ENCODE results near the gene AKAP13.

- TF ChIP-seq EGR1 (IDR thresholded peaks at IDR 0.05) (no peak), FOXM1 (IDR thresholded peaks at IDR 0.05; ENCODE audit: borderline replicate concordance, low read depth) (no peak), YY1 (IDR thresholded peaks at IDR 0.05; ENCODE audit: low read depth) (no peak), EP300 (IDR thresholded peaks at IDR 0.05; ENCODE audit: borderline replicate concordance) (no peak), REST (IDR thresholded peaks at IDR 0.05; ENCODE audit: low read depth) (no peak), TEAD4 (IDR thresholded peaks at IDR 0.05) (no peak), TAF1 (IDR thresholded peaks at IDR 0.05; ENCODE audit: low read depth) (no peak), MAX (IDR thresholded peaks at IDR 0.05) (no peak)
Observed at GRCh38 chr15:85500060-85500708, 119.8 kb downstream of the AKAP13 start.
